GM13976 (cell line): Measurements from ENCODE around the gene MAP3K7CL.

Source experiments
- DNase-seq: peaks from one replicate; pipeline ENCODE4 v3.0.0; 2012; ENCODE audit warnings: low spot score
- in situ Hi-C: fragments of 300-500 bp; cut with MboI; formaldehyde crosslinking; loops from one replicate; pipeline ENCODE4 v1.12.0; 2022; ENCODE audit warnings: low sequenced_read_pairs, mixed read lengths, inconsistent platforms; ENCODE audit not compliant: unreplicated experiment
- TF ChIP-seq, protein P1 (sequence below): IDR thresholded peaks from 2 replicates; pipeline ENCODE4 v1.5.1; 2012; ENCODE audit warnings: borderline replicate concordance, mild to moderate bottlenecking; ENCODE audit not compliant: insufficient read depth; ENCODE audit errors: extremely low read depth, missing control alignments, control extremely low read depth

Gene MAP3K7CL

DNA sequence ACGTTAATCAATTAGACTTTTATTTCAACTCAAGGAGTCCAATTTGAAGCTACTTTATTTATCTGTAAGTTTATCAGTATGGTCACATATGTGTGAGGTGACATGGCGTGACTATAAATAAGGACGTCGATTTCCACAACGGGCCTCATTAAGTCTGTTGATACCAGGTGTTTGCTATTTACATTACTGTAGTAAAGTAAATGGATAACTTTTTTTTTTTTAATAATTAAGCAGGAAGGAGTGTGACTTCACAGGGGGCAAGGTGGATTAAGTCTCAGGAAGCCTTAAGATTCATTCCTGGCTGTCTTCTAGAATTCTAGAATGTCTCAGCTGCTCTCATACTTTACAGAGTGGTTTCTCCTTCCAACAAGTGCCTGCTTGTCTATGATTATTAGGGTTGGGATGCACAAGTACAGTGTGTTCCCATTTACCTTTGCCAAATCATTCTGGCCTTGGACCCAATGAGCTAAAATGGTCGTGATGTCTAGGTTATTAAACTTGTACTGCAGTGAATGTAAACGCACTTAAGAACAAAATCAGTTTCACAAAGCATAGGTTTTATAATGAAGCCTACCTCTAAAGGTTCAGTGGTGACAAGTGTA lies 15.5 kb downstream of the MAP3K7CL start:
- TF ChIP-seq, protein P1, sequence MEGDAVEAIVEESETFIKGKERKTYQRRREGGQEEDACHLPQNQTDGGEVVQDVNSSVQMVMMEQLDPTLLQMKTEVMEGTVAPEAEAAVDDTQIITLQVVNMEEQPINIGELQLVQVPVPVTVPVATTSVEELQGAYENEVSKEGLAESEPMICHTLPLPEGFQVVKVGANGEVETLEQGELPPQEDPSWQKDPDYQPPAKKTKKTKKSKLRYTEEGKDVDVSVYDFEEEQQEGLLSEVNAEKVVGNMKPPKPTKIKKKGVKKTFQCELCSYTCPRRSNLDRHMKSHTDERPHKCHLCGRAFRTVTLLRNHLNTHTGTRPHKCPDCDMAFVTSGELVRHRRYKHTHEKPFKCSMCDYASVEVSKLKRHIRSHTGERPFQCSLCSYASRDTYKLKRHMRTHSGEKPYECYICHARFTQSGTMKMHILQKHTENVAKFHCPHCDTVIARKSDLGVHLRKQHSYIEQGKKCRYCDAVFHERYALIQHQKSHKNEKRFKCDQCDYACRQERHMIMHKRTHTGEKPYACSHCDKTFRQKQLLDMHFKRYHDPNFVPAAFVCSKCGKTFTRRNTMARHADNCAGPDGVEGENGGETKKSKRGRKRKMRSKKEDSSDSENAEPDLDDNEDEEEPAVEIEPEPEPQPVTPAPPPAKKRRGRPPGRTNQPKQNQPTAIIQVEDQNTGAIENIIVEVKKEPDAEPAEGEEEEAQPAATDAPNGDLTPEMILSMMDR, result no peak
- in situ Hi-C loops, result no loop called here
- no peak for DNase-seq

DNA sequence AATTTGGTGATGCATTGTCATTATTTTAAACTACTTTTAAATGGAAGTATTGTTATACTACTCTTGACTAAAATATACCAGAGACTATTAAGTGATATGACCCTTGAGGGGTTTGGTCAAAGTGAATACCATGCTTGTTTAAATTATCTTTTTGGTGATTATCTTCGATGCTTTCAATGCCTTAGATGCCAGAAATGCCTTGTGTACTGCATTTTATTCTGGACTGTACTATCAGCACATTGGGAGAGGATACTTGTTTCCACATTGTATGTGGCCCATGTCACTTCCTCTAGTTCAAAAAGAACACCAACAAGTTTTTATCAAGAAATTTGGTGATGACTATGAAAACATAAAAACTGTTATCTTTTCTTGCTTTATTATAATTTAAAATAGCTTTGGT lies 16.3 kb downstream of the MAP3K7CL start:
- TF ChIP-seq, protein P1, result no peak
- DNase-seq, result no peak
- in situ Hi-C loops, result no loop called here

DNA sequence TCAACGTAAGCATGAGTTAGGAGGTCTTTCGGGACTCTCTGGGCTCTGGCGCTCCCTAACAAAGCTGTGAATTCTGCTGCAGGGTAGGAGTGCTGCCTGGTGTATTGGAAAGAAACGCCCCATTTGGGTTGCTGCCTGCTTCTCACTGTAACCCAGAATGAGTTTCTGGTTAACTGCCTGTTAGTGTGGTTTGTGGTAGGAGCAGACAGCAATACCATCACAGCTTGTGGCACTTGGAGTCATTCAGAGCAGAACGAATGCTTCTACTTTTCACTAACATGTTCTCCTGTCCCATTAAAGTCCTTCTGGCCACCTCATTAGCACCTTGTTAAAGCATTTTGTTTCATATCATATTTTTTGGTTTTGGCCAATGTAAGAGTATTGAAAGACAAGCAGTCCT lies 18.1 kb downstream of the MAP3K7CL start:
- TF ChIP-seq, protein P1, result no peak
- no peak for DNase-seq
- in situ Hi-C loops, result no loop called here

DNA sequence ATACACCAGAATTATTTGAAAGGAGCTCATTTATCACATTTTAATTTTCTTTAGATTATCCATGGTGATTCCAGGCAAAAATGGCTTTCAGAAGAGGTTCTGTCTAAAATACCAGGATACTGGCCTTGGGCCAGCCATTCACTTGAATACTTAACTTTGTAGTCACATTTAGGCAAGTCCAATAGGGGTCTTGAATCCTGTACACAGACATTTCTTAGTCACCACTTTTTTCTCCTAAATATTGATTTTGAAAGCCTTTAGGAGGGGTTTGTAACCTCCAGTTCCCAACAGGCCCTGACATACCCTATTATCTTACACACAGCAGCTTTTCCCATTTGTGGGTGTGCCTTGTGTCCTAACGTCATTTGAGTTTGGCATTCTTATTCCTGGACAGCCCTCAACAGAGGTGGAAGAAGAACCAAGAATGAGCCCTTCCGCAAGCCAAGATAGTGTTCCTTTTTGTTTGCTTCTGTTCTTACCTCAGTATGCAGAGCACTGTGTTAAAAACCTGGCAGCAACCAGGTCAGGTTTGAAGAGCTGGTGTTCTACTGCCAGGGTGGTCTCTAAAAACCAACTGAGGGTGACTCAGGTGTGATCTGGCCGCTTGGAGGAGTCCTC lies 19.5 kb downstream of the MAP3K7CL start:
- TF ChIP-seq, protein P1, result no peak
- in situ Hi-C loops, result no loop called here

DNA sequence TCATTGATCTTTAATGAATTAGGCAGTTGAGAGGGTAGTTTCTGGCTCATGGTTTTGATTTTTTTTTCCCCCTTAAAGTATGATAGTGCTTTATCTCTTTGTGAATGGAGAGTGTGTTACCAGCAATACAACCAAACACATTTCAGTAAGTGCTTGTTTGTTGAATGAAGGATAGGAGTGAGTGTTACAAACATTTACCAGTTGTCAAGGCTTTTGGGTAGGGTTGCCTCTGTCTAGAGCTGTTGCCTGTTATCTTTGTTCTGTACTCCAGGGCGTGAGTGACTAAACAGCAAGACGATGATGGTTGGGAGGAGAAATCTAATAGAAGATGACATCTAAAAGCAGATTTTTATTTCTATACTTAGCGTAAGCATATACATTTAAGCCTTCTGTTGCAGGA lies 21.5 kb downstream of the MAP3K7CL start:
- in situ Hi-C loops, result no loop called here
- TF ChIP-seq, protein P1, result no peak

More for the DNA sequence above, 19.5 kb downstream of the MAP3K7CL start:
- no peak for DNase-seq

DNA sequence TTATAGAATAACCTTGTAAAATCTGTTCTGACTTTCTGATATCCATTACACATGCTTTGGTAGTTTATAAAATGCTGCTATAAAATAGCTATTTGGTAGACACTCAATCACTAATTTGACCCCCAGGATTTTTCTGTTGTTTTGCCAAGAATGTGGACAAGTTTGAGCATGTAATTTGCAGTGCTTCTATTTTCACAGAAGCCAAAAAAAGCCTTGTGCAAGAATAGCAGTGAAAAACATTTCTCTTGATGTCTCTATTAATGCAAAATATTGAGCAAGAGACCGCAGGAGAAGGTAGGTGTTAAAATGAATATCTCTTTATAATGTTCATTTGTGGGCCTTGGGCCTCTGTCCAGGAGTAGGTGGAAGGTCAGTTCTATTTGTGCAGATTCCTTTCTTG lies 22.5 kb downstream of the MAP3K7CL start:
- in situ Hi-C loops, result no loop called here
- no peak for DNase-seq
- TF ChIP-seq, protein P1, result no peak

More for the DNA sequence above, 21.5 kb downstream of the MAP3K7CL start:
- DNase-seq, result no peak

DNA sequence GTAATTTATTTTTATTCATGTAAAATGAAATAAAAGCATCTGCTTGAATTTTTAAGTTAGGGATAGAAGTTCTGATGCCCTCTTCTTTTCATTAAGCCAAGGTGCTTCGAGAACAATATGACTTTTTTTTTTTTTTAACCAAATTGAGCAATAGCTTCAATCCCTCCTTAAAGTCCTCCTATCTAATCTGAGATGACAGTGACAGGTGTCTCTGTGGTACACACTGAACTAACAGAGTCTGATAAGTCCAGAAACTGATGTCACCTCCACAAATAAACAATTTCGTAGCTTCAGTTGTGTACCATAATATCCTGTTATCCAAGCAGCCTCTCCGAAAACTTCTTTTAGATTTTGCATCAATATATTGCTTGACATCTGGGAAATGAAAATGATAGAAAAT lies 23.8 kb downstream of the MAP3K7CL start:
- no peak for DNase-seq
- in situ Hi-C loops, result no loop called here
- TF ChIP-seq, protein P1, result no peak
